ENCODE measurements around the gene KIF26B. TPM values are rescaled to one million over a fixed set of nuclear protein-coding genes. Genes with fewer than 3 reads are reported as not detected.

KIF26B gene
- total and polyA plus RNA-seq, 2 experiments from 2014 or later, result 0.03 to 0.76 TPM

GRCh38 chr1:245486775-245487470 lies 332.1 kb downstream of the KIF26B start (continued):
- TF ChIP-seq, protein P1, sequence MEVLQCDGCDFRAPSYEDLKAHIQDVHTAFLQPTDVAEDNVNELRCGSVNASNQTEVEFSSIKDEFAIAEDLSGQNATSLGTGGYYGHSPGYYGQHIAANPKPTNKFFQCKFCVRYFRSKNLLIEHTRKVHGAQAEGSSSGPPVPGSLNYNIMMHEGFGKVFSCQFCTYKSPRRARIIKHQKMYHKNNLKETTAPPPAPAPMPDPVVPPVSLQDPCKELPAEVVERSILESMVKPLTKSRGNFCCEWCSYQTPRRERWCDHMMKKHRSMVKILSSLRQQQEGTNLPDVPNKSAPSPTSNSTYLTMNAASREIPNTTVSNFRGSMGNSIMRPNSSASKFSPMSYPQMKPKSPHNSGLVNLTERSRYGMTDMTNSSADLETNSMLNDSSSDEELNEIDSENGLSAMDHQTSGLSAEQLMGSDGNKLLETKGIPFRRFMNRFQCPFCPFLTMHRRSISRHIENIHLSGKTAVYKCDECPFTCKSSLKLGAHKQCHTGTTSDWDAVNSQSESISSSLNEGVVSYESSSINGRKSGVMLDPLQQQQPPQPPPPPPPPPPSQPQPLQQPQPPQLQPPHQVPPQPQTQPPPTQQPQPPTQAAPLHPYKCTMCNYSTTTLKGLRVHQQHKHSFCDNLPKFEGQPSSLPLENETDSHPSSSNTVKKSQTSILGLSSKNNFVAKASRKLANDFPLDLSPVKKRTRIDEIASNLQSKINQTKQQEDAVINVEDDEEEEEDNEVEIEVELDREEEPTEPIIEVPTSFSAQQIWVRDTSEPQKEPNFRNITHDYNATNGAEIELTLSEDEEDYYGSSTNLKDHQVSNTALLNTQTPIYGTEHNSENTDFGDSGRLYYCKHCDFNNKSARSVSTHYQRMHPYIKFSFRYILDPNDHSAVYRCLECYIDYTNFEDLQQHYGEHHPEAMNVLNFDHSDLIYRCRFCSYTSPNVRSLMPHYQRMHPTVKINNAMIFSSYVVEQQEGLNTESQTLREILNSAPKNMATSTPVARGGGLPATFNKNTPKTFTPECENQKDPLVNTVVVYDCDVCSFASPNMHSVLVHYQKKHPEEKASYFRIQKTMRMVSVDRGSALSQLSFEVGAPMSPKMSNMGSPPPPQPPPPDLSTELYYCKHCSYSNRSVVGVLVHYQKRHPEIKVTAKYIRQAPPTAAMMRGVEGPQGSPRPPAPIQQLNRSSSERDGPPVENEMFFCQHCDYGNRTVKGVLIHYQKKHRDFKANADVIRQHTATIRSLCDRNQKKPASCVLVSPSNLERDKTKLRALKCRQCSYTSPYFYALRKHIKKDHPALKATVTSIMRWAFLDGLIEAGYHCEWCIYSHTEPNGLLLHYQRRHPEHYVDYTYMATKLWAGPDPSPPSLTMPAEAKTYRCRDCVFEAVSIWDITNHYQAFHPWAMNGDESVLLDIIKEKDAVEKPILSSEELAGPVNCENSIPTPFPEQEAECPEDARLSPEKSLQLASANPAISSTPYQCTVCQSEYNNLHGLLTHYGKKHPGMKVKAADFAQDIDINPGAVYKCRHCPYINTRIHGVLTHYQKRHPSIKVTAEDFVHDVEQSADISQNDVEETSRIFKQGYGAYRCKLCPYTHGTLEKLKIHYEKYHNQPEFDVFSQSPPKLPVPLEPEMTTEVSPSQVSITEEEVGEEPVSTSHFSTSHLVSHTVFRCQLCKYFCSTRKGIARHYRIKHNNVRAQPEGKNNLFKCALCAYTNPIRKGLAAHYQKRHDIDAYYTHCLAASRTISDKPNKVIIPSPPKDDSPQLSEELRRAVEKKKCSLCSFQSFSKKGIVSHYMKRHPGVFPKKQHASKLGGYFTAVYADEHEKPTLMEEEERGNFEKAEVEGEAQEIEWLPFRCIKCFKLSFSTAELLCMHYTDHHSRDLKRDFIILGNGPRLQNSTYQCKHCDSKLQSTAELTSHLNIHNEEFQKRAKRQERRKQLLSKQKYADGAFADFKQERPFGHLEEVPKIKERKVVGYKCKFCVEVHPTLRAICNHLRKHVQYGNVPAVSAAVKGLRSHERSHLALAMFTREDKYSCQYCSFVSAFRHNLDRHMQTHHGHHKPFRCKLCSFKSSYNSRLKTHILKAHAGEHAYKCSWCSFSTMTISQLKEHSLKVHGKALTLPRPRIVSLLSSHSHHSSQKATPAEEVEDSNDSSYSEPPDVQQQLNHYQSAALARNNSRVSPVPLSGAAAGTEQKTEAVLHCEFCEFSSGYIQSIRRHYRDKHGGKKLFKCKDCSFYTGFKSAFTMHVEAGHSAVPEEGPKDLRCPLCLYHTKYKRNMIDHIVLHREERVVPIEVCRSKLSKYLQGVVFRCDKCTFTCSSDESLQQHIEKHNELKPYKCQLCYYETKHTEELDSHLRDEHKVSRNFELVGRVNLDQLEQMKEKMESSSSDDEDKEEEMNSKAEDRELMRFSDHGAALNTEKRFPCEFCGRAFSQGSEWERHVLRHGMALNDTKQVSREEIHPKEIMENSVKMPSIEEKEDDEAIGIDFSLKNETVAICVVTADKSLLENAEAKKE (CRISPR knock-in tag; IDR thresholded peaks at IDR 0.05), result no peak

GRCh38 chr1:245488346-245489129 lies 333.8 kb downstream of the KIF26B start:
- H3K9me3 Mint-ChIP-seq, result peaks cover 6% of the 10 kb centered on the region; the same call in 1 of the 3 replicates

More at GRCh38 chr1:245488346-245489129, 333.8 kb downstream of the KIF26B start:
- no peak overlapping the region for H3K4me3 Mint-ChIP-seq
- Histone ChIP-seq H4K20me1 (replicated peaks; ENCODE audit: insufficient read depth) (no peaks in the 10 kb centered on the region), H3K79me2 (replicated peaks; ENCODE audit: insufficient read depth) (no peaks in the 10 kb centered on the region), H3K4me1 (ENCODE audit: insufficient read depth) (peaks cover 14% of the 10 kb centered on the region), H3F3A (replicated peaks; ENCODE audit: low read depth) (no peaks in the 10 kb centered on the region), H2AFZ (no peak overlapping the region), H3K36me3 (ENCODE audit: insufficient read depth) (no peaks in the 10 kb centered on the region), H3K27me3 (ENCODE audit: insufficient read depth) (no peaks in the 10 kb centered on the region), H3K27ac (ENCODE audit: low read depth) (no peak overlapping the region), H3K9me2 (ENCODE audit: insufficient read depth) (no peaks in the 10 kb centered on the region), H3K4me3 (no peak overlapping the region), H3K4me2 (0 out of 2 replicates have a peak overlapping the region, but pooled peaks have one; percentile 31)
- H3K27me3 Mint-ChIP-seq (ENCODE audit: insufficient read depth, low read depth, poor library complexity), result peaks cover 7% of the 10 kb centered on the region
- peaks cover 28% of the 10 kb centered on the region for H3K4me1 Mint-ChIP-seq
- DNase-seq (ENCODE audit: low spot score) (no peak), ATAC-seq (peak; percentile 49)
- H3K27ac Mint-ChIP-seq, result no peak overlapping the region
- TF ChIP-seq STAT1 (IDR thresholded peaks at IDR 0.05; ENCODE audit: unreplicated experiment) (no peak), ZNF114 (CRISPR knock-in tag; IDR thresholded peaks at IDR 0.05) (no peak), NANOG (IDR thresholded peaks at IDR 0.05; ENCODE audit: borderline replicate concordance) (no peak), POLR2AphosphoS5 (IDR thresholded peaks at IDR 0.05; ENCODE audit: low read depth) (no peak)
- no peaks in the 10 kb centered on the region for H3K36me3 Mint-ChIP-seq (ENCODE audit: low read depth)
